Mesodermal cell (in vitro differentiated cells): Measurements from ENCODE around the gene THSD7A.

ENCODE experiments used
- H3K27ac ChIP-seq: 2 replicates; pipeline ENCODE4 v1.7.0; 2013; ENCODE audit warnings: mild to moderate bottlenecking, low read depth, low read length, moderate library complexity; ENCODE audit not compliant: severe bottlenecking
- H3K36me3 ChIP-seq: 2 replicates; pipeline ENCODE4 v1.7.1; 2013; ENCODE audit warnings: mild to moderate bottlenecking, low read length, moderate library complexity; ENCODE audit not compliant: control insufficient read depth, insufficient read depth
- H3K4me1 ChIP-seq: one replicate; pipeline ENCODE4 v1.7.1; 2013; ENCODE audit warnings: mild to moderate bottlenecking, low read length; ENCODE audit not compliant: insufficient read depth, control insufficient read depth, poor library complexity, severe bottlenecking
- H3K4me3 ChIP-seq: 2 replicates; pipeline ENCODE4 v1.7.0; 2013; ENCODE audit warnings: low read length, control low read depth, mild to moderate bottlenecking; ENCODE audit not compliant: insufficient read depth, poor library complexity, severe bottlenecking; ENCODE audit errors: extremely low read depth
- H3K9me3 ChIP-seq: 2 replicates; pipeline ENCODE4 v1.7.1; 2013; ENCODE audit warnings: mild to moderate bottlenecking, low read length, moderate library complexity; ENCODE audit not compliant: control insufficient read depth
- WGBS, 2 experiments: methylation state at CpG; one replicate each; pipeline ENCODE4 v1.1.5; 2013; ENCODE audit warnings: missing lambda C conversion rate in 2 of 2; ENCODE audit not compliant: insufficient coverage in 2 of 2; 5-methylcytosine and 5-hydroxymethylcytosine counted together

Gene THSD7A

GRCh38 chr7:11374629-11375028 lies 457.4 kb downstream of the THSD7A start:
- Histone ChIP-seq H3K36me3 (no peaks in the 10 kb centered on the region), H3K9me3 (no peaks in the 10 kb centered on the region), H3K4me3 (no peak overlapping the region), H3K27ac (no peak overlapping the region), H3K4me1 (no peaks in the 10 kb centered on the region)
- WGBS, 2 experiments: 100% methylated on average over 2 of the region's 3 CpGs; no CpG with 5 or more reads in 1 of the 2 experiments

GRCh38 chr7:11373546-11374142 lies 458.4 kb downstream of the THSD7A start:
- WGBS, 2 experiments: 67% methylated on average over 1 of the region's 2 CpGs; no CpG with 5 or more reads in 1 of the 2 experiments
- Histone ChIP-seq H3K4me1 (no peaks in the 10 kb centered on the region), H3K4me3 (no peak overlapping the region), H3K27ac (no peak overlapping the region), H3K36me3 (no peaks in the 10 kb centered on the region), H3K9me3 (no peaks in the 10 kb centered on the region)

- WGBS, 2 experiments: 83% methylated on average over 1 of the region's 1 CpG; no CpG with 5 or more reads in 1 of the 2 experiments
- no peaks in the 10 kb centered on the region for H3K9me3 ChIP-seq
- H3K4me3 ChIP-seq: no peak overlapping the region
- H3K36me3 ChIP-seq: no peaks in the 10 kb centered on the region
- H3K27ac ChIP-seq: no peak overlapping the region
- no peaks in the 10 kb centered on the region for H3K4me1 ChIP-seq
Measured at GRCh38 chr7:11369696-11370095, 462.3 kb downstream of the THSD7A start.

GRCh38 chr7:11366118-11366517 lies 465.9 kb downstream of the THSD7A start:
- no CpG with 5 or more reads among the region's 4 CpGs for WGBS, 2 experiments

GRCh38 chr7:11358637-11359036 lies 473.4 kb downstream of the THSD7A start:
- Histone ChIP-seq H3K4me3 (no peak overlapping the region), H3K9me3 (no peaks in the 10 kb centered on the region), H3K27ac (no peak overlapping the region), H3K4me1 (no peaks in the 10 kb centered on the region), H3K36me3 (no peaks in the 10 kb centered on the region)
- 80 to 92% methylated on average over 1 of the region's 1 CpG for WGBS, 2 experiments

More at GRCh38 chr7:11366118-11366517, 465.9 kb downstream of the THSD7A start:
- Histone ChIP-seq H3K9me3 (no peaks in the 10 kb centered on the region), H3K36me3 (no peaks in the 10 kb centered on the region), H3K27ac (no peak overlapping the region), H3K4me3 (no peak overlapping the region), H3K4me1 (no peaks in the 10 kb centered on the region)

- no peaks in the 10 kb centered on the region for H3K4me1 ChIP-seq
- no peak overlapping the region for H3K4me3 ChIP-seq
- no peaks in the 10 kb centered on the region for H3K36me3 ChIP-seq
- no peaks in the 10 kb centered on the region for H3K9me3 ChIP-seq
- no peak overlapping the region for H3K27ac ChIP-seq
- 76 to 90% methylated on average over 3 of the region's 5 CpGs for WGBS, 2 experiments
Measured at GRCh38 chr7:11355399-11356005, 476.5 kb downstream of the THSD7A start.

- no peak overlapping the region for H3K27ac ChIP-seq
- H3K36me3 ChIP-seq: no peaks in the 10 kb centered on the region
- H3K4me1 ChIP-seq: peaks cover 5% of the 10 kb centered on the region
- H3K4me3 ChIP-seq: no peak overlapping the region
- WGBS, 2 experiments: 90% methylated on average over 1 of the region's 2 CpGs; no CpG with 5 or more reads in 1 of the 2 experiments
- no peaks in the 10 kb centered on the region for H3K9me3 ChIP-seq
Measured at GRCh38 chr7:11346302-11346701, 485.7 kb downstream of the THSD7A start.

- H3K4me1 ChIP-seq: peaks cover 5% of the 10 kb centered on the region
- no peak overlapping the region for H3K4me3 ChIP-seq
- no peaks in the 10 kb centered on the region for H3K36me3 ChIP-seq
- H3K9me3 ChIP-seq: no peaks in the 10 kb centered on the region
- 89 to 100% methylated on average over 1 to 2 of the region's 2 CpGs for WGBS, 2 experiments
- no peak overlapping the region for H3K27ac ChIP-seq
Measured at GRCh38 chr7:11345621-11346020, 486.4 kb downstream of the THSD7A start.

- no peak overlapping the region for H3K4me3 ChIP-seq
- H3K4me1 ChIP-seq: peaks cover 5% of the 10 kb centered on the region
- H3K9me3 ChIP-seq: no peaks in the 10 kb centered on the region
- H3K27ac ChIP-seq: no peak overlapping the region
- no peaks in the 10 kb centered on the region for H3K36me3 ChIP-seq
- WGBS, 2 experiments: 0 to 16% methylated on average over 5 to 7 of the region's 10 CpGs
Measured at GRCh38 chr7:11343818-11344413, 488.1 kb downstream of the THSD7A start.

- Histone ChIP-seq H3K27ac (no peak overlapping the region), H3K9me3 (no peaks in the 10 kb centered on the region), H3K4me1 (peaks cover 5% of the 10 kb centered on the region), H3K36me3 (no peaks in the 10 kb centered on the region), H3K4me3 (no peak overlapping the region)
Measured at GRCh38 chr7:11343136-11343535, 488.9 kb downstream of the THSD7A start.
